Lung (tissue), 12 donors: Measurements from ENCODE around the gene FOXN3. TPM values are rescaled to one million over a fixed set of nuclear protein-coding genes. Genes with fewer than 3 reads are reported as not detected.

Experiments used
- ATAC-seq: fragments of 200-7000 bp; cut with Tn5 transposase; one replicate; pipeline ENCODE4 v1.9.1; 2020; ENCODE audit warnings: moderate number of reproducible peaks; ENCODE audit not compliant: insufficient read depth, low FRiP score
- DNase-seq, 3 donors: peaks; one replicate each; pipeline ENCODE4 v3.0.0-alpha.2; 2013 to 2017
- H3K27ac ChIP-seq, 2 donors: one replicate each; pipeline ENCODE4 v1.5.1; 2013; ENCODE audit warnings: mild to moderate bottlenecking in 2 of 2, moderate library complexity in 2 of 2, control low read depth in 1 of 2, inconsistent platforms in 1 of 2, low read depth in 1 of 2, low read length in 1 of 2
- H3K27me3 ChIP-seq, 3 donors: one replicate each; pipeline ENCODE4 v1.5.1; 2013; ENCODE audit warnings: low read length in 2 of 3; ENCODE audit not compliant: control insufficient read depth in 3 of 3, insufficient read depth in 3 of 3
- H3K36me3 ChIP-seq, 4 donors: one replicate each; pipeline ENCODE4 v1.5.1; 2013; ENCODE audit warnings: low read length in 4 of 4, mild to moderate bottlenecking in 1 of 4, moderate library complexity in 1 of 4; ENCODE audit not compliant: control insufficient read depth in 4 of 4, insufficient read depth in 4 of 4
- H3K4me1 ChIP-seq, 5 donors: one replicate each; pipeline ENCODE4 v1.5.1; 2013; ENCODE audit warnings: low read length in 5 of 5, mild to moderate bottlenecking in 2 of 5, moderate library complexity in 1 of 5; ENCODE audit not compliant: control insufficient read depth in 5 of 5, insufficient read depth in 5 of 5
- H3K4me3 ChIP-seq: one replicate; pipeline ENCODE4 v1.5.1; 2013; ENCODE audit warnings: mild to moderate bottlenecking, control low read depth, moderate library complexity
- H3K9ac ChIP-seq, 2 donors: one replicate each; pipeline ENCODE4 v1.5.1; 2013; ENCODE audit warnings: low read length in 2 of 2, control low read depth in 1 of 2; ENCODE audit not compliant: insufficient read depth in 1 of 2
- H3K9me3 ChIP-seq, 4 donors: one replicate each; pipeline ENCODE4 v1.5.1; 2013; ENCODE audit warnings: low read length in 3 of 4, mild to moderate bottlenecking in 1 of 4, moderate library complexity in 1 of 4; ENCODE audit not compliant: control insufficient read depth in 4 of 4, insufficient read depth in 3 of 4
- WGBS, 2 donors: extraction: QIAGEN DNeasy Blood & Tissue Kit; methylation state at CpG; one replicate each; pipeline ENCODE4 v1.1.7; 2013; 5-methylcytosine and 5-hydroxymethylcytosine counted together
- polyA plus RNA-seq, 2 donors: library from polyadenylated mRNA; stranded (reverse); fragments of 200-250 nt; gene quantifications; one replicate each; pipeline ENCODE4 v1.2.1, GENCODE V29; 2013
- total RNA-seq, 2 donors: library from RNA; depleted of rRNA in 1 of 2; stranded (reverse); fragments of >200 nt in 1 of 2; gene quantifications; one replicate each; pipeline ENCODE4 v1.2.1, GENCODE V29; 2014 to 2021
- TF ChIP-seq, protein P1 (sequence below): IDR thresholded peaks from 2 replicates; pipeline ENCODE4 v1.5.1; 2012; ENCODE audit warnings: mild to moderate bottlenecking; ENCODE audit errors: control extremely low read depth, extremely low read depth
- donor health status: control.
- donor health status: control.
- donor health status: Bipolar disorder and iron deficiency.
- donor health status: healthy.
- donor health status: DM: yes; HTN: yes; CAD: no.

Gene FOXN3
- total and polyA plus RNA-seq, 4 donors: 12.7 to 69.7 (median 34.9) TPM

GRCh38 chr14:89299587-89299986 lies 117.4 kb downstream of the FOXN3 start:
- DNase-seq (no peak), ATAC-seq (no peak)
- 91 to 97% methylated on average over 4 of the region's 4 CpGs for WGBS, 2 donors
- Histone ChIP-seq H3K9me3 (no peaks in the 10 kb centered on the region), H3K9ac (no peak overlapping the region), H3K4me1 (peaks cover 4 to 23% (median 19%) of the 10 kb centered on the region in 5 donors), H3K27me3 (no peaks in the 10 kb centered on the region), H3K36me3 (peaks cover 0 to 2% (median 0%) of the 10 kb centered on the region in 4 donors), H3K4me3 (no peak overlapping the region), H3K27ac (no peak overlapping the region)
- TF ChIP-seq, protein P1, sequence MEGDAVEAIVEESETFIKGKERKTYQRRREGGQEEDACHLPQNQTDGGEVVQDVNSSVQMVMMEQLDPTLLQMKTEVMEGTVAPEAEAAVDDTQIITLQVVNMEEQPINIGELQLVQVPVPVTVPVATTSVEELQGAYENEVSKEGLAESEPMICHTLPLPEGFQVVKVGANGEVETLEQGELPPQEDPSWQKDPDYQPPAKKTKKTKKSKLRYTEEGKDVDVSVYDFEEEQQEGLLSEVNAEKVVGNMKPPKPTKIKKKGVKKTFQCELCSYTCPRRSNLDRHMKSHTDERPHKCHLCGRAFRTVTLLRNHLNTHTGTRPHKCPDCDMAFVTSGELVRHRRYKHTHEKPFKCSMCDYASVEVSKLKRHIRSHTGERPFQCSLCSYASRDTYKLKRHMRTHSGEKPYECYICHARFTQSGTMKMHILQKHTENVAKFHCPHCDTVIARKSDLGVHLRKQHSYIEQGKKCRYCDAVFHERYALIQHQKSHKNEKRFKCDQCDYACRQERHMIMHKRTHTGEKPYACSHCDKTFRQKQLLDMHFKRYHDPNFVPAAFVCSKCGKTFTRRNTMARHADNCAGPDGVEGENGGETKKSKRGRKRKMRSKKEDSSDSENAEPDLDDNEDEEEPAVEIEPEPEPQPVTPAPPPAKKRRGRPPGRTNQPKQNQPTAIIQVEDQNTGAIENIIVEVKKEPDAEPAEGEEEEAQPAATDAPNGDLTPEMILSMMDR: no peak

- no peaks in the 10 kb centered on the region for H3K27me3 ChIP-seq
- 90 to 92% methylated on average over 7 of the region's 7 CpGs for WGBS, 2 donors
These were observed 118.8 kb downstream of the FOXN3 start for GRCh38 chr14:89298056-89298834.

GRCh38 chr14:89296281-89296745 lies 120.7 kb downstream of the FOXN3 start:
- Histone ChIP-seq H3K36me3 (peaks cover 0 to 4% (median 0%) of the 10 kb centered on the region in 4 donors), H3K27ac (no peak overlapping the region), H3K4me3 (no peak overlapping the region), H3K9me3 (no peaks in the 10 kb centered on the region), H3K9ac (no peak overlapping the region), H3K27me3 (no peaks in the 10 kb centered on the region), H3K4me1 (peaks cover 0 to 21% (median 9%) of the 10 kb centered on the region in 5 donors)
- 67 to 88% methylated on average over 6 of the region's 6 CpGs for WGBS, 2 donors
- DNase-seq (no peak), ATAC-seq (no peak)
- TF ChIP-seq, protein P1: no peak

More at GRCh38 chr14:89298056-89298834, 118.8 kb downstream of the FOXN3 start:
- DNase-seq: no peak
- H3K9ac ChIP-seq: no peak overlapping the region
- no peak overlapping the region for H3K27ac ChIP-seq
- no peaks in the 10 kb centered on the region for H3K9me3 ChIP-seq
- ATAC-seq: no peak
- TF ChIP-seq, protein P1: no peak
- peaks cover 0 to 19% (median 13%) of the 10 kb centered on the region in 5 donors for H3K4me1 ChIP-seq
- peaks cover 0 to 4% (median 0%) of the 10 kb centered on the region in 4 donors for H3K36me3 ChIP-seq
- H3K4me3 ChIP-seq: no peak overlapping the region
